HL-60 (cell line): ENCODE results near the gene LIPI.

Experiments used
- CTCF ChIP-seq: IDR thresholded peaks from one replicate; pipeline ENCODE4 v1.5.1; 2011; ENCODE audit warnings: low read length, control low read depth, inconsistent platforms; ENCODE audit not compliant: insufficient read depth
- GABPA ChIP-seq: IDR thresholded peaks from 2 replicates; pipeline ENCODE4 v1.6.1; 2012; ENCODE audit warnings: low read depth
- POLR2AphosphoS5 ChIP-seq: IDR thresholded peaks from 2 replicates; pipeline ENCODE4 v1.6.1; 2012; ENCODE audit warnings: low read depth
- SPI1 ChIP-seq: IDR thresholded peaks from 2 replicates; pipeline ENCODE4 v1.6.1; 2012; ENCODE audit warnings: low read depth, mild to moderate bottlenecking, borderline replicate concordance

GRCh38 chr21:14114251-14114650 lies 96.5 kb downstream of the LIPI start:
- TF ChIP-seq GABPA, result no peak
- TF ChIP-seq CTCF, result no peak
- TF ChIP-seq POLR2AphosphoS5, result no peak
- no peak for TF ChIP-seq SPI1
